WTC11 (cell line): ENCODE measurements around the gene STRADA. TPM values are rescaled to one million over a fixed set of nuclear protein-coding genes. Genes with fewer than 3 reads are reported as not detected.

ENCODE experiments used
- ATAC-seq: fragments of 200-7000 bp; cut with Tn5 transposase; 2 replicates; pipeline ENCODE4 v1.10.0; 2021; ENCODE audit warnings: mild to moderate bottlenecking, moderate library complexity
- CTCF ChIA-PET: fragments of 300-600 bp; sonication (Branson Sonifier 250); formaldehyde crosslinking; loops from one replicate; lab custom pipeline; 2021; ENCODE audit warnings: antibody characterized with exemption; lab: Charles Lee
- POLR2A ChIA-PET: fragments of 350-600 bp; sonication (Branson Sonifier 250); formaldehyde crosslinking; loops from one replicate; lab custom pipeline; 2021; ENCODE audit warnings: antibody characterized with exemption; lab: Charles Lee
- DNase-seq: peaks from one replicate; pipeline ENCODE4 v3.0.0; 2021; ENCODE audit warnings: low spot score
- H3K27ac Mint-ChIP-seq: 2 replicates; pipeline ENCODE4 v1.8.0; 2021; ENCODE audit warnings: mixed read lengths
- H3K27me3 Mint-ChIP-seq: 2 replicates; pipeline ENCODE4 v1.8.0; 2021; ENCODE audit warnings: low read depth, mild to moderate bottlenecking, moderate library complexity, mixed read lengths
- H3K36me3 Mint-ChIP-seq: 2 replicates; pipeline ENCODE4 v1.8.0; 2021; ENCODE audit warnings: mixed read lengths
- H3K4me1 Mint-ChIP-seq: 2 replicates; pipeline ENCODE4 v1.8.0; 2022; ENCODE audit warnings: mixed read lengths
- H3K4me3 Mint-ChIP-seq: 2 replicates; pipeline ENCODE4 v1.8.0; 2021; ENCODE audit warnings: mild to moderate bottlenecking, moderate library complexity, mixed read lengths
- H3K9me3 Mint-ChIP-seq: 2 replicates; pipeline ENCODE4 v1.8.0; 2021; ENCODE audit warnings: mixed read lengths
- ELF4 ChIP-seq: sonication (generic); formaldehyde crosslinking; IDR thresholded peaks from 2 replicates; pipeline ENCODE4 v1.8.1; 2022; ENCODE audit warnings: low read depth, mild to moderate bottlenecking, moderate library complexity, missing genetic modification reagents
- EMX1 ChIP-seq: fragments of 250-450 bp; sonication (Bioruptor Pico); IDR thresholded peaks from 2 replicates; pipeline ENCODE4 v1.8.0; 2021; ENCODE audit warnings: mild to moderate bottlenecking
- ESRRA ChIP-seq: sonication (generic); formaldehyde crosslinking; IDR thresholded peaks from 2 replicates; pipeline ENCODE4 v1.8.1; 2022; ENCODE audit warnings: mild to moderate bottlenecking, missing genetic modification reagents, borderline replicate concordance
- GTF2I ChIP-seq: fragments of 250-450 bp; sonication (Bioruptor Pico); conservative IDR thresholded peaks from 2 replicates; pipeline ENCODE4 v1.4.0; 2021; ENCODE audit warnings: mild to moderate bottlenecking
- HMGA2 ChIP-seq: fragments of 250-450 bp; sonication (Bioruptor Pico); IDR thresholded peaks from 2 replicates; pipeline ENCODE4 v1.4.0; 2021; ENCODE audit warnings: mild to moderate bottlenecking, moderate library complexity
- JAZF1 ChIP-seq: fragments of 250-450 bp; sonication (Bioruptor Pico); IDR thresholded peaks from 2 replicates; pipeline ENCODE4 v1.9.0; 2021; ENCODE audit warnings: moderate library complexity, mild to moderate bottlenecking, inconsistent platforms
- NR1H2 ChIP-seq: sonication (generic); formaldehyde crosslinking; IDR thresholded peaks from 2 replicates; pipeline ENCODE4 v1.9.0; 2021; ENCODE audit warnings: mild to moderate bottlenecking, moderate library complexity, missing genetic modification reagents
- RELA ChIP-seq: sonication (generic); formaldehyde crosslinking; IDR thresholded peaks from 2 replicates; pipeline ENCODE4 v1.8.1; 2022; ENCODE audit warnings: missing genetic modification reagents, mild to moderate bottlenecking, borderline replicate concordance
- RORB ChIP-seq: fragments of 250-450 bp; sonication (Bioruptor Pico); IDR thresholded peaks from 2 replicates; pipeline ENCODE4 v1.9.0; 2021; ENCODE audit warnings: mild to moderate bottlenecking
- TCF7 ChIP-seq: sonication (generic); formaldehyde crosslinking; IDR thresholded peaks from 2 replicates; pipeline ENCODE4 v1.8.0; 2022; ENCODE audit warnings: mild to moderate bottlenecking, low read depth, missing genetic modification reagents, moderate library complexity
- TEAD1 ChIP-seq: sonication (generic); formaldehyde crosslinking; IDR thresholded peaks from 2 replicates; pipeline ENCODE4 v1.8.0; 2022; ENCODE audit warnings: mild to moderate bottlenecking, missing genetic modification reagents
- TEAD4 ChIP-seq: sonication (generic); formaldehyde crosslinking; IDR thresholded peaks from 2 replicates; pipeline ENCODE4 v1.8.0; 2022; ENCODE audit warnings: mild to moderate bottlenecking, missing genetic modification reagents
- ZNF263 ChIP-seq: sonication (generic); formaldehyde crosslinking; IDR thresholded peaks from 2 replicates; pipeline ENCODE4 v1.8.1; 2022; ENCODE audit warnings: low read depth, mild to moderate bottlenecking, moderate library complexity, missing genetic modification reagents
- ZNF396 ChIP-seq: fragments of 250-450 bp; sonication (Bioruptor Pico); IDR thresholded peaks from 2 replicates; pipeline ENCODE4 v1.8.0; 2021; ENCODE audit warnings: mild to moderate bottlenecking, moderate library complexity, borderline replicate concordance
- total RNA-seq: library from RNA; stranded (reverse); gene quantifications from 3 replicates; pipeline ENCODE4 v1.2.3, GENCODE V29; 2021
- TF ChIP-seq, protein P1 (sequence below): sonication (generic); formaldehyde crosslinking; IDR thresholded peaks from 2 replicates; pipeline ENCODE4 v1.8.1; 2023; ENCODE audit warnings: mild to moderate bottlenecking, missing genetic modification reagents, moderate library complexity
- TF ChIP-seq, protein P2 (sequence below): fragments of 200-600 bp; IDR thresholded peaks from 2 replicates; pipeline ENCODE4 v1.8.0; 2022; ENCODE audit warnings: antibody characterized with exemption
- TF ChIP-seq, protein P3 (sequence below): sonication (generic); formaldehyde crosslinking; IDR thresholded peaks from 2 replicates; pipeline ENCODE4 v1.8.1; 2022; ENCODE audit warnings: mild to moderate bottlenecking, missing genetic modification reagents, moderate library complexity, borderline replicate concordance
- TF ChIP-seq, protein P4 (sequence below): fragments of 250-450 bp; sonication (Bioruptor Pico); IDR thresholded peaks from 2 replicates; pipeline ENCODE4 v2.1.2; 2022; ENCODE audit warnings: mild to moderate bottlenecking, moderate library complexity
- TF ChIP-seq, protein P5 (sequence below): fragments of 250-450 bp; sonication (Bioruptor Pico); IDR thresholded peaks from 2 replicates; pipeline ENCODE4 v1.9.0; 2021; ENCODE audit warnings: moderate library complexity, mild to moderate bottlenecking, inconsistent platforms, borderline replicate concordance
- TF ChIP-seq, protein P6 (sequence below): sonication (generic); formaldehyde crosslinking; IDR thresholded peaks from 2 replicates; pipeline ENCODE4 v1.8.0; 2022; ENCODE audit warnings: mild to moderate bottlenecking, missing genetic modification reagents
- TF ChIP-seq, protein P7 (sequence below): sonication (generic); formaldehyde crosslinking; IDR thresholded peaks from 2 replicates; pipeline ENCODE4 v1.8.1; 2022; ENCODE audit warnings: mild to moderate bottlenecking, moderate library complexity, missing genetic modification reagents

The STRADA gene
- total RNA-seq, 1 experiment from 2014 or later: 36.6 TPM

DNA sequence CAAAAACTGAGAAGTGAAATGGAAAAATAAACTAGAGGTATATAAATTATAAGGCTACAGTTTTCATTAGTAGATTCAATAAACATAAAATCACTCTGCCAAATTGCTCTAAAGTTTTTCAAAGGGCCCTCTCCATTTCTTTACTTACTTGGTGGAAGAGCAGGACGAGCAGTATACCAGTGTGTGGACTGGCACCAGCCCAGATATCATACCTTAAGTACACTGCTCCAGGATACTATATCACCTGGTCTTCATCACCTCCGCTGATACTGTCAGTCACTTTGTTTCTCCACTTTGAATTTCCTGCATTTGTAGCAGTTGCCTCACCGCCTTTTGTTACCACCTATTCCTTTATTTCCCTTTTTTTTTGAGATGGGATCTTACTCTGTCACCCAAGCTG is 81.7 kb downstream of the STRADA start:
- no peak for TF ChIP-seq HMGA2 (CRISPR knock-in tag)
- ChIA-PET POLR2A (no interaction called here), CTCF (no interaction called here)
- H3K36me3 Mint-ChIP-seq: peaks cover 23% of the 10 kb centered on the region
- H3K9me3 Mint-ChIP-seq: no peaks in the 10 kb centered on the region
- H3K27me3 Mint-ChIP-seq: no peaks in the 10 kb centered on the region
- ATAC-seq (no peak), DNase-seq (no peak)
- H3K27ac Mint-ChIP-seq: no peak overlapping the region
- peaks cover 2% of the 10 kb centered on the region; the same call in 1 of the 2 replicates for H3K4me1 Mint-ChIP-seq
- H3K4me3 Mint-ChIP-seq: no peak overlapping the region

DNA sequence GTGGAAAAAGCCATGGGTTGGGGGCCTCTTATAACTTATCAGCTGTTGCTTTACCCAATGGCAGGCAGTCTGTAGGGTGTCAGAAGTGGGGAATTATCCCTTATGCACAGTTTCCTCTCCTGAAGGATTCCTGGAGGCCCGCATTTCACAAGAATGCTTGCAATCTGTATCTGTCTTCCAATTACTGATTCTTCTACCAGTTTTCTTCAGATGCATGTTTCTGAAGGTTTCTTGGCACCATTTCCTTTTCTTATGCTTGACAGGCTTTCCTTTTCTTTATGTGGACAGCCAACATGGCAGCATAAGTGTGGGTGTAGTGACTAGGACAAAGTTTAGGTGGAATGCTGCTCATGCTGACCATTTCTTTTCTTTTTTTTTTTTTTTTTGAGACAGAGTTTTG is 83.2 kb downstream of the STRADA start:
- Mint-ChIP-seq H3K27me3 (no peaks in the 10 kb centered on the region), H3K27ac (no peak overlapping the region), H3K9me3 (no peaks in the 10 kb centered on the region), H3K4me3 (no peak overlapping the region), H3K36me3 (peaks cover 21% of the 10 kb centered on the region)
- POLR2A ChIA-PET: no interaction called here
- no peak for DNase-seq
- CTCF ChIA-PET: interaction anchor here (2.9 kb wide), 1 partner anchor 21 kb away, joined by 11 read pairs; no protein-coding TSS in a partner anchor
- TF ChIP-seq ELF4 (CRISPR knock-in tag): no peak
- TF ChIP-seq ESRRA (CRISPR knock-in tag): no peak
- TF ChIP-seq TEAD1 (CRISPR knock-in tag): no peak
- TF ChIP-seq RELA: no peak
- TF ChIP-seq JAZF1 (CRISPR knock-in tag): no peak
- TF ChIP-seq, protein P1, sequence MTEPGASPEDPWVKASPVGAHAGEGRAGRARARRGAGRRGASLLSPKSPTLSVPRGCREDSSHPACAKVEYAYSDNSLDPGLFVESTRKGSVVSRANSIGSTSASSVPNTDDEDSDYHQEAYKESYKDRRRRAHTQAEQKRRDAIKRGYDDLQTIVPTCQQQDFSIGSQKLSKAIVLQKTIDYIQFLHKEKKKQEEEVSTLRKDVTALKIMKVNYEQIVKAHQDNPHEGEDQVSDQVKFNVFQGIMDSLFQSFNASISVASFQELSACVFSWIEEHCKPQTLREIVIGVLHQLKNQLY (CRISPR knock-in tag): no peak
- TF ChIP-seq EMX1 (CRISPR knock-in tag): no peak
- TF ChIP-seq, protein P2, sequence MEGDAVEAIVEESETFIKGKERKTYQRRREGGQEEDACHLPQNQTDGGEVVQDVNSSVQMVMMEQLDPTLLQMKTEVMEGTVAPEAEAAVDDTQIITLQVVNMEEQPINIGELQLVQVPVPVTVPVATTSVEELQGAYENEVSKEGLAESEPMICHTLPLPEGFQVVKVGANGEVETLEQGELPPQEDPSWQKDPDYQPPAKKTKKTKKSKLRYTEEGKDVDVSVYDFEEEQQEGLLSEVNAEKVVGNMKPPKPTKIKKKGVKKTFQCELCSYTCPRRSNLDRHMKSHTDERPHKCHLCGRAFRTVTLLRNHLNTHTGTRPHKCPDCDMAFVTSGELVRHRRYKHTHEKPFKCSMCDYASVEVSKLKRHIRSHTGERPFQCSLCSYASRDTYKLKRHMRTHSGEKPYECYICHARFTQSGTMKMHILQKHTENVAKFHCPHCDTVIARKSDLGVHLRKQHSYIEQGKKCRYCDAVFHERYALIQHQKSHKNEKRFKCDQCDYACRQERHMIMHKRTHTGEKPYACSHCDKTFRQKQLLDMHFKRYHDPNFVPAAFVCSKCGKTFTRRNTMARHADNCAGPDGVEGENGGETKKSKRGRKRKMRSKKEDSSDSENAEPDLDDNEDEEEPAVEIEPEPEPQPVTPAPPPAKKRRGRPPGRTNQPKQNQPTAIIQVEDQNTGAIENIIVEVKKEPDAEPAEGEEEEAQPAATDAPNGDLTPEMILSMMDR: no peak
- no peak for TF ChIP-seq ZNF396 (CRISPR knock-in tag)
- TF ChIP-seq ZNF263: no peak
- TF ChIP-seq NR1H2 (CRISPR knock-in tag): no peak
- TF ChIP-seq, protein P3, sequence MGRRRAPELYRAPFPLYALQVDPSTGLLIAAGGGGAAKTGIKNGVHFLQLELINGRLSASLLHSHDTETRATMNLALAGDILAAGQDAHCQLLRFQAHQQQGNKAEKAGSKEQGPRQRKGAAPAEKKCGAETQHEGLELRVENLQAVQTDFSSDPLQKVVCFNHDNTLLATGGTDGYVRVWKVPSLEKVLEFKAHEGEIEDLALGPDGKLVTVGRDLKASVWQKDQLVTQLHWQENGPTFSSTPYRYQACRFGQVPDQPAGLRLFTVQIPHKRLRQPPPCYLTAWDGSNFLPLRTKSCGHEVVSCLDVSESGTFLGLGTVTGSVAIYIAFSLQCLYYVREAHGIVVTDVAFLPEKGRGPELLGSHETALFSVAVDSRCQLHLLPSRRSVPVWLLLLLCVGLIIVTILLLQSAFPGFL (CRISPR knock-in tag): no peak
- TF ChIP-seq, all 79 proteins: peak for 0
- H3K4me1 Mint-ChIP-seq: peaks cover 2% of the 10 kb centered on the region; the same call in 1 of the 2 replicates
- ATAC-seq: no peak

DNA sequence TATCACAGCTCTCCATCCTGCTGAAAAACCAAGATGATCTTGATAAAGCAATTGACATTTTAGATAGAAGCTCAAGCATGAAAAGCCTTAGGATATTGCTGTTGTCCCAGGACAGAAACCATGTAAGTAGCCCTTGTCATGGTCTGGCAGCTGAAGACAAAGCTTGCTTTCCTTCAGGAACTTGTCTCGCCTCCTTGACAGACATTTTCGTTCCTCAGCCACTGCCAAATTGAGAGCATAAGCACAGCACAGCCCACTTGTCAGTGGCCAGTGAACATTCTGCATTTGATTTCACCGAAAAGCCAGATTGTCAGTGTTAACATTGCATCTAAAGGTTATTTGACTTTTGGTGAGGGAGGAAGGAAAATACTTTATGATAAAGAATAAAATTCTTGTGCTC is 83.8 kb downstream of the STRADA start:
- ChIA-PET POLR2A (no interaction called here), CTCF (interaction anchor here (1.4 to 2.9 kb wide), 2 partner anchors 21 to 36 kb away, joined by 4 to 11 read pairs; partner anchors contain the start of gene MAP3K3)
- no peak overlapping the region for H3K4me3 Mint-ChIP-seq
- no peaks in the 10 kb centered on the region for H3K27me3 Mint-ChIP-seq
- peaks cover 2% of the 10 kb centered on the region; the same call in 1 of the 2 replicates for H3K4me1 Mint-ChIP-seq
- DNase-seq (no peak), ATAC-seq (no peak)
- peaks cover 27% of the 10 kb centered on the region for H3K36me3 Mint-ChIP-seq
- no peak overlapping the region for H3K27ac Mint-ChIP-seq
- no peaks in the 10 kb centered on the region for H3K9me3 Mint-ChIP-seq
- TF ChIP-seq ELF4 (CRISPR knock-in tag) (no peak), EMX1 (CRISPR knock-in tag) (no peak), GTF2I (CRISPR knock-in tag) (no peak), TCF7 (CRISPR knock-in tag) (no peak), TEAD4 (CRISPR knock-in tag) (no peak), ZNF396 (CRISPR knock-in tag) (no peak), RORB (CRISPR knock-in tag) (no peak)
- TF ChIP-seq, protein P4, sequence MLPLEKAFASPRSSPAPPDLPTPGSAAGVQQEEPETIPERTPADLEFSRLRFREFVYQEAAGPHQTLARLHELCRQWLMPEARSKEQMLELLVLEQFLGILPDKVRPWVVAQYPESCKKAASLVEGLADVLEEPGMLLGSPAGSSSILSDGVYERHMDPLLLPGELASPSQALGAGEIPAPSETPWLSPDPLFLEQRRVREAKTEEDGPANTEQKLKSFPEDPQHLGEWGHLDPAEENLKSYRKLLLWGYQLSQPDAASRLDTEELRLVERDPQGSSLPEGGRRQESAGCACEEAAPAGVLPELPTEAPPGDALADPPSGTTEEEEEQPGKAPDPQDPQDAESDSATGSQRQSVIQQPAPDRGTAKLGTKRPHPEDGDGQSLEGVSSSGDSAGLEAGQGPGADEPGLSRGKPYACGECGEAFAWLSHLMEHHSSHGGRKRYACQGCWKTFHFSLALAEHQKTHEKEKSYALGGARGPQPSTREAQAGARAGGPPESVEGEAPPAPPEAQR (CRISPR knock-in tag): no peak
- TF ChIP-seq, protein P5, sequence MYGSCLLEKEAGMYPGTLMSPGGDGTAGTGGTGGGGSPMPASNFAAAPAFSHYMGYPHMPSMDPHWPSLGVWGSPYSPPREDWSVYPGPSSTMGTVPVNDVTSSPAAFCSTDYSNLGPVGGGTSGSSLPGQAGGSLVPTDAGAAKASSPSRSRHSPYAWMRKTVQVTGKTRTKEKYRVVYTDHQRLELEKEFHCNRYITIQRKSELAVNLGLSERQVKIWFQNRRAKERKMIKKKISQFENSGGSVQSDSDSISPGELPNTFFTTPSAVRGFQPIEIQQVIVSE (CRISPR knock-in tag): no peak
- TF ChIP-seq, protein P2: no peak
- TF ChIP-seq, protein P6, sequence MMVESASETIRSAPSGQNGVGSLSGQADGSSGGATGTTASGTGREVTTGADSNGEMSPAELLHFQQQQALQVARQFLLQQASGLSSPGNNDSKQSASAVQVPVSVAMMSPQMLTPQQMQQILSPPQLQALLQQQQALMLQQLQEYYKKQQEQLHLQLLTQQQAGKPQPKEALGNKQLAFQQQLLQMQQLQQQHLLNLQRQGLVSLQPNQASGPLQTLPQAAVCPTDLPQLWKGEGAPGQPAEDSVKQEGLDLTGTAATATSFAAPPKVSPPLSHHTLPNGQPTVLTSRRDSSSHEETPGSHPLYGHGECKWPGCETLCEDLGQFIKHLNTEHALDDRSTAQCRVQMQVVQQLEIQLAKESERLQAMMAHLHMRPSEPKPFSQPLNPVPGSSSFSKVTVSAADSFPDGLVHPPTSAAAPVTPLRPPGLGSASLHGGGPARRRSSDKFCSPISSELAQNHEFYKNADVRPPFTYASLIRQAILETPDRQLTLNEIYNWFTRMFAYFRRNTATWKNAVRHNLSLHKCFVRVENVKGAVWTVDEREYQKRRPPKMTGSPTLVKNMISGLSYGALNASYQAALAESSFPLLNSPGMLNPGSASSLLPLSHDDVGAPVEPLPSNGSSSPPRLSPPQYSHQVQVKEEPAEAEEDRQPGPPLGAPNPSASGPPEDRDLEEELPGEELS (CRISPR knock-in tag): no peak
- TF ChIP-seq, protein P7, sequence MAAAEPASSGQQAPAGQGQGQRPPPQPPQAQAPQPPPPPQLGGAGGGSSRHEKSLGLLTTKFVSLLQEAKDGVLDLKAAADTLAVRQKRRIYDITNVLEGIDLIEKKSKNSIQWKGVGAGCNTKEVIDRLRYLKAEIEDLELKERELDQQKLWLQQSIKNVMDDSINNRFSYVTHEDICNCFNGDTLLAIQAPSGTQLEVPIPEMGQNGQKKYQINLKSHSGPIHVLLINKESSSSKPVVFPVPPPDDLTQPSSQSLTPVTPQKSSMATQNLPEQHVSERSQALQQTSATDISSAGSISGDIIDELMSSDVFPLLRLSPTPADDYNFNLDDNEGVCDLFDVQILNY (CRISPR knock-in tag): no peak
